CD4-positive, alpha-beta T cell treated with Interleukin-6 at 100 ng/mL for 8 hours (primary cell): ENCODE results near the gene BCAS3.
"Not testable (repeated sequence)": the region's sequence is repeated elsewhere in the genome, so short reads cannot be mapped to it uniquely, and the experiment has no call there.

Source experiments
- DNase-seq: peaks from one replicate; pipeline ENCODE4 v3.0.0-alpha.2; 2020; ENCODE audit warnings: mixed read lengths, low spot score

BCAS3 gene

GRCh38 chr17:61338000-61338798, 660.5 kb downstream of the BCAS3 start:
- no peak for DNase-seq

DNA sequence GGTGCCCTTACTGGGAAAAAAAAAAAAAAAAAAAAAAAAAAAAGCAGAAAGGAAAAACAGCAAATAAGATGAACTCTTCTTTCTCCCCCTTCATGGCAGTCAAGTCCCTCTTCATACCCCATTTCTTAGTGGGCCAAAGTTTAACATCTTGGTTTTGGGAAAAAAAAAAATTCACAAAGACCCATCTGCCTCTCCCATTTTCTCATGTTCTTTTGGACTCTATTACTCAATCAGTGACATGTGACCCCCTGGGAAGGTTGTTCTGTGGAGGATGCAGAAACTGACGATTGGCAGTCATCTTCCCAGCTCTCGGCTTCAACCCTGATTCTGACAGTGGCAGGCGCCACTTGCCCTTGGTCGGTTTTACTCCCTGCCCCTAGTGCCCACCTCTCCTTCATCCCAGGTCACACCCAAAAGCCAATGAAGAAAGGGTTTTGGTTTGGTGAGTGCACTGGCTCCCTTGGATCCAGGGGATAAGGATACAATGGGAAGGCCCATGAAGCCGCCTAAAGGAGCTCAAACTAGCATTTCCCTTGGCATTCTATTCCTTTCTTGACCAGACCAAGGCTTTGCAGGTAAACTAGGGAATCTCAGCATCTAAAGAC, 661.3 kb downstream of the BCAS3 start:
- no peak for DNase-seq

- DNase-seq: no peak
These were observed 663.0 kb downstream of the BCAS3 start for GRCh38 chr17:61340431-61341209.

DNA sequence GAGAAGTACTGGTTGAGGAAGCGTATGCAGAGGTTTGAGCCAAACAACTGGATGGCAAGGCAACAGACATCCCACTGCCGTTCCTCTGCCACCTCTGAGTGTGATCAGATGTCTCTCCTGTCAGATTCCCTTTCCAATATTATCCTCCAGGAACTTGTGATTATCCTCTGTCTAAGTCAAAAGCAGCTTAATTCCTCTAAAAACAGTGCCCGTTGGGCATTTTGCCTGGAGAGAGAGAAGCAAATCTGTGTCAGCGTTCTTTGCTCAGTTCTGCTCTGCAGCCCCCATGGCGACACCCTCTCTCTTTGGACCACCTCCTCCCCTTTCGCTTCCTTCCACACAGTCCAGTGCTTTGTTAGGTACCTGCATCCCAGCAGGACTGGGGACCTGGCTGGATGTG, 665.9 kb downstream of the BCAS3 start:
- DNase-seq: no peak

DNA sequence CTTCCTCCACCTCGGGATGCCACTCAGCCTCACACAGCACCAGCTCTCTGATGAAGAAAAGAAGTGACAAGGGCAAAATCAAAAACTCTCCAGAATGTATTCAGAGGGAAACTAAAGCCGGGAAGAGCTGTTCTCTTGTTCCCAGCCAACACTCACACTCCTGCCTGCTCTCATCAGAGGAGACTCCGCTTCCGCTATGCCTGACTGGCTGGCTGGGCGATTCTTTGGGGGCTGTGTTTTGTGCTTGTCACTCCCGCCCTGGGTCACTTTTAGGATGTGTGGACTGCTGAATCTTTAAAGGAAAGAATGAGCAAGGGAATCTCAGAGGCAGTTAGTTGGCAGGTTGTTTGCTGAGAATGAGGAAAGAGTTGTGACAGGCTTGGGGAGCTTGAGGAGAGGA, 667.4 kb downstream of the BCAS3 start:
- DNase-seq: no peak

DNA sequence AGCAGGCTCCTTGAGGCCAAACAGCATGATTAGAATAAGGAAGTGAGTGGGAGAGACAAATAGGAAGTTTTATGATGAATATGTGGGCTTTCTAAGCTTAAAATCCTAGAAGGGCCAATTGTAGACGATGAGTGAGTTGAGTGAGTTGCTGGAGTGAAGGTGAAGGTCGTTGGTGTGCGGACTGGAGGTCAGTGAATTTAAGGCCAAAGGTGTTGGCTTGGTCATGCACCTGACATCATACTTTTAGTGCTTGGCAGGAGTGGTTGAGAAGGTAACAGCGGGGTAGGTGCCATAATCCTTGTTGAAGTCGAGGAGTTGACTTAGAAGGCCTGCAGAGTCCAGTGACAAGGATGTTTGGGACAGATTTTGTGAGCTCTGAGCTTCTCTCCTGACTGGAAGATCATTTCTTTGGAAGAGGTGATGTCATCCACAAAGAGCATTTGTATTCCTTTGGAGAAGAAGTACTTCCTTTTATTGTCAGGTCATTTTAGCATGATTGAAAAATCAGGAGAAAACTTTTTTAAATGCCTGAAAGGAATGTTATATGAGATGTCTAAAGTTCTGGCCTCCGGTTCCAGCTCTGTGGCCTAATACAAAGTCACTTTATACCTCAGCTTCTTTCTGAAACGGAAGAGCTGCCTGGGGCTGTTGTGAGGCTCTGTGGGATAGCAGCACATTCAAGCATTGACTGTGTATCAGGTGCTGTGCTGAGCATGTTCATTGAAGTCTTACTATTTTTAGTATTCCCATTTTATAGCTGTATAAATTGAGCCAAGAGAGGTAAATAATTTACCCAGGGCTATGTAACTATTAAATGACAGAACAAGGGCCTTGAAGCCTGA, 668.4 kb downstream of the BCAS3 start:
- DNase-seq: no peak

DNA sequence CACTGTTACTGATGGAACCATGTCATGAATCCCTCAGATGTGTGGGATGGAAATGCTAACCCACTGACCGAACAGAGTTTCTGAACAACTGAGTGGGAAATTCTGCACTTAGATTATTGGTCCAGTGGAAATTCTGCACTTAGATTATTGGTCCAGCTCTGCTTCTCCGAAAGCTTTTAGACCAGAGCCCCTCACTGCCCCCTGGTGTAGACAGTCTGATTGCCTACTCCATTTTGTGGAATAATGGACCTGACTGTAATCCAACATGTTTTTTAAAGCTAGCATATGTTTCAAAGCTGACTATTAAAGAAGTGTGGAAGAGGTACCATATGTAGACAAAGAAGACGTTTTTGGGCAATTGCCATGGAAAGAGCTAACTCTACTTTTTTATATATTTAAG, 671.7 kb downstream of the BCAS3 start:
- DNase-seq: no peak

GRCh38 chr17:61351745-61352407, 674.2 kb downstream of the BCAS3 start:
- DNase-seq: no peak

DNA sequence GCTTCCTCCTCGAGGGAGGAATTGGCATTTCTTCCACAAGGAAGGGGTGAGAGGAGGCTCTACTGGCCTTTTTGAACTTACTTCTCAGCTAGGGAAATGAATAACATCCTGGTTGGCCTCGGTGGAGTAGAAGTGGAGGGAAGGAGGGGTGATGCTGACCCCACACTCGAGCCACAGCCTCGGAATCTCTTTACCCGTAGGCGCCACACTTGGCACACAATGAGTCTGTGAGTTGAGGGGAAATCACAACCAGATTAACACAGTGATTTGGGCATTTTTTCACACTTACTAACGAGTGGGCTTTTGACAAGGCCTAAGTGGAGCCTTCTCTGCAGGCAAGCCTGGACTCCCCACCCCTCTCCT, 674.7 kb downstream of the BCAS3 start:
- no peak for DNase-seq

GRCh38 chr17:61352781-61353491, 675.3 kb downstream of the BCAS3 start:
- no peak for DNase-seq

- DNase-seq: no peak
These were observed 676.0 kb downstream of the BCAS3 start for GRCh38 chr17:61353615-61354014.

GRCh38 chr17:61354895-61355874, 677.5 kb downstream of the BCAS3 start:
- DNase-seq: no peak

- DNase-seq: not testable (repeated sequence)
These were observed 679.4 kb downstream of the BCAS3 start for GRCh38 chr17:61357061-61357460.

DNA sequence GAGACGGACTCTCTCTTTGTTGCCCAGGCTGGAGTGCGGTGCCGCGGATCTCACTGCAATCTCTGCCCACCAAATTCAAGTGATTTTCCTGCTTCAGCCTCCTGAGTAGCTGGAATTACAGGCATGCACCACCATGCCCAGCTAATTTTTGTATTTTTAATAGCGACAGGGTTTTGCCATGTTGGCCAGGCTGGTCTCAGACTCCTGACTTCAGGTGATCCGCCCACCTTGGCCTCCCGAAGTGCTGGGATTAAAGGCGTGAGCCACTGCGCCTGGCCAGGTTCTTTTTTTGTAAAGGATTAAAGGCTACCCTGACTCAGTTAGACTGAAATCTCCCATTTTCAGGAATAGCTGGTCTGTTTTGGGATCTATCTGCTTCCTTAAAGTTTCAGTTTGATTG, 681.9 kb downstream of the BCAS3 start:
- not testable (repeated sequence) for DNase-seq

- no peak for DNase-seq
These were observed 682.8 kb downstream of the BCAS3 start for GRCh38 chr17:61360318-61360943.

DNA sequence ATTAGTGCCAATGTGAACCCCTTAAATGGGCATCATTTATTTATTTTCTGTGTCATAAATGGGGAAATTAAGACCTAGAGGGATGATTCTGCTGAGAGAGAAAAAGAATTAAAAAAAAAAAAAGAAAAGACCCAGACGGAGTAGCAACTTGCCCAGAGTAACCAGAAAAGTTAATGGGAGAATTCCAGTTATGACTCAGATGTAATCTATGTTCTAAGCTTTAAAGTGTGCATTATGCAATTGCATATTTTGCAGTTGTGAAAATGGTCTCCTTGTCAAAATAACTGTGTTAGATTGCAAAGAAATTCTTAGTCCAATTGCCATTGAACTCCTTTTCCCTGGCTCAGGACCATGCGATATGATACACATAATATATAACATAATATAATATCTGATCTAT, 683.4 kb downstream of the BCAS3 start:
- DNase-seq: no peak

- no peak for DNase-seq
These were observed 684.7 kb downstream of the BCAS3 start for GRCh38 chr17:61362396-61362795.

DNA sequence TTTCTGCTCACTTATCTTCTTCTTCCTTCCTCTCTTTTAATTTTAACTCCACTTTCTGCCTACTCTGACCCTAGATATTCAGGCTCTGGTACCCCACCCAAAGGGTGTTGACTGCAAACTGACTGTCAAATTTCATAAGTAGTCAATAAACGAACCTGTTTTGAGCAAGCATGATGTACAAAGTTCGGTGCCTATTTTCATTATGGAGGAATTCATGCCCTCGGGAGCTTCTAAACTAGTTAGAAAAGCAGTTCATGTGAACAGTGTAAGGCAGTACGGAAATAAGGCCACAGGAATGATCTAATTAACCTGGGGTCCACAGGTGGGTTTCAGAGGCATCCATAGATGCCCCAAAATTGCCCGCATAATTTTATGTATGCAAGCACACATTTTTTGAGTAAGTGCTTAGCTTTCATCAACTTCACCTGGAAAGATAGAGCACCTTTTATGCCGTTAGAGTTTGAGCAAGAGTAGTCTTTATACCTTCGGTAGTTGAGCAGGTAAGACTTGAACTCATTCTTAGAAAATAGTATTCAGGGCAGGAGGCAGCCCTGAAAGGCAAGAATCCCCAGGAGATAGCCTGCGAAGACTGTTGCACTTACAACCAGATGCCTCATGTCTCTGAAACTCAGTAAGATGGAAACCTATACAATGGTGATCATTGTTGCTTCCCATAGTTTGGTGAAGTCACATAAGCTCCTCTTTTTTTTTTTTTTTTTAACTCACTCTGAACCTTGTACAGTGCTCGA, 685.4 kb downstream of the BCAS3 start:
- DNase-seq: no peak
